Left lung (tissue), 10 donors: ENCODE measurements around the gene KIRREL3. TPM values are rescaled to one million over a fixed set of nuclear protein-coding genes. Genes with fewer than 3 reads are reported as not detected.

ENCODE experiments used
- ATAC-seq: fragments of 200-7000 bp; cut with Tn5 transposase; one replicate; pipeline ENCODE4 v1.9.1; 2020; ENCODE audit warnings: moderate library complexity
- DNase-seq, 4 donors: peaks; one replicate each; pipeline ENCODE4 v3.0.0-alpha.2; 2013 to 2020
- H3K27ac ChIP-seq, 2 donors: fragments of 200-600 bp; sonication (generic) in 1 of 2; one replicate each; pipeline versions ENCODE4 v1.5.0 to v1.8.0; 2020 to 2021
- H3K27me3 ChIP-seq, 2 donors: fragments of 200-600 bp; sonication (generic) in 1 of 2; one replicate each; pipeline versions ENCODE4 v1.5.0 to v1.8.0; 2020 to 2021
- H3K36me3 ChIP-seq, 2 donors: fragments of 200-600 bp; sonication (generic) in 1 of 2; one replicate each; pipeline versions ENCODE4 v1.5.0 to v1.8.0; 2020 to 2021
- H3K4me1 ChIP-seq, 2 donors: fragments of 200-600 bp; one replicate each; pipeline ENCODE4 v1.8.0; 2021
- H3K4me3 ChIP-seq, 2 donors: fragments of 200-600 bp; sonication (generic) in 1 of 2; one replicate each; pipeline versions ENCODE4 v1.5.0 to v1.8.0; 2020 to 2021; ENCODE audit warnings: mild to moderate bottlenecking in 1 of 2
- H3K9me3 ChIP-seq, 2 donors: fragments of 200-600 bp; sonication (generic) in 1 of 2; one replicate each; pipeline versions ENCODE4 v1.5.0 to v1.8.0; 2020 to 2021
- intact Hi-C, 2 donors: fragments of 100-400 bp; cut with DNase I; formaldehyde crosslinking; loops; one replicate each; pipeline versions ENCODE4 v1.11.2 to v1.14.2; 2022
- polyA plus RNA-seq, 6 donors: library from polyadenylated mRNA; unstranded; fragments of 120-200 nt; gene quantifications; one replicate each; pipeline ENCODE4 v1.2.1, GENCODE V29; 2013; ENCODE audit not compliant: insufficient read length in 6 of 6
- total RNA-seq, 2 donors: library from RNA; stranded (reverse); fragmentation: NEBNext Ultra II Directional; extraction: Animal tissue kit (Norgen Biotek cat#: 25700); gene quantifications; one replicate each; pipeline ENCODE4 v1.2.1, GENCODE V29; 2021
- TF ChIP-seq, protein P1 (sequence below), 2 donors: fragments of 200-600 bp; sonication (generic) in 1 of 2; IDR thresholded peaks; one replicate each; pipeline versions ENCODE4 v1.5.0 to v1.8.0; 2021; ENCODE audit warnings: antibody characterized with exemption in 2 of 2
- donor health status: DM: no; HTN: yes; CAD: no.
- donor health status: DM: no; HTN: no; CAD: no.

The KIRREL3 gene
- total and polyA plus RNA-seq, 8 donors = 1.6 to 2.5 (median 2.0) TPM; not detected in 2

GRCh38 chr11:126575849-126576248 is 424.7 kb downstream of the KIRREL3 start:
- intact Hi-C loops = no loop called here
- Histone ChIP-seq H3K9me3 (no peaks in the 10 kb centered on the region), H3K4me1 (no peaks in the 10 kb centered on the region), H3K27ac (no peak overlapping the region), H3K36me3 (no peaks in the 10 kb centered on the region), H3K4me3 (no peak overlapping the region), H3K27me3 (peaks cover 0 to 11% of the 10 kb centered on the region in 2 donors)
- DNase-seq (no peak), ATAC-seq (no peak)
- TF ChIP-seq, protein P1, sequence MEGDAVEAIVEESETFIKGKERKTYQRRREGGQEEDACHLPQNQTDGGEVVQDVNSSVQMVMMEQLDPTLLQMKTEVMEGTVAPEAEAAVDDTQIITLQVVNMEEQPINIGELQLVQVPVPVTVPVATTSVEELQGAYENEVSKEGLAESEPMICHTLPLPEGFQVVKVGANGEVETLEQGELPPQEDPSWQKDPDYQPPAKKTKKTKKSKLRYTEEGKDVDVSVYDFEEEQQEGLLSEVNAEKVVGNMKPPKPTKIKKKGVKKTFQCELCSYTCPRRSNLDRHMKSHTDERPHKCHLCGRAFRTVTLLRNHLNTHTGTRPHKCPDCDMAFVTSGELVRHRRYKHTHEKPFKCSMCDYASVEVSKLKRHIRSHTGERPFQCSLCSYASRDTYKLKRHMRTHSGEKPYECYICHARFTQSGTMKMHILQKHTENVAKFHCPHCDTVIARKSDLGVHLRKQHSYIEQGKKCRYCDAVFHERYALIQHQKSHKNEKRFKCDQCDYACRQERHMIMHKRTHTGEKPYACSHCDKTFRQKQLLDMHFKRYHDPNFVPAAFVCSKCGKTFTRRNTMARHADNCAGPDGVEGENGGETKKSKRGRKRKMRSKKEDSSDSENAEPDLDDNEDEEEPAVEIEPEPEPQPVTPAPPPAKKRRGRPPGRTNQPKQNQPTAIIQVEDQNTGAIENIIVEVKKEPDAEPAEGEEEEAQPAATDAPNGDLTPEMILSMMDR (IDR thresholded peaks at IDR 0.05) = no peak

- ATAC-seq = no peak
These were observed 427.1 kb downstream of the KIRREL3 start for GRCh38 chr11:126573325-126573978.

GRCh38 chr11:126570489-126570888 is 430.1 kb downstream of the KIRREL3 start:
- H3K36me3 ChIP-seq = no peaks in the 10 kb centered on the region
- H3K27ac ChIP-seq = no peak overlapping the region
- TF ChIP-seq, protein P1 (IDR thresholded peaks at IDR 0.05) = no peak
- H3K4me1 ChIP-seq = no peaks in the 10 kb centered on the region
- H3K9me3 ChIP-seq = no peaks in the 10 kb centered on the region
- no peak for DNase-seq
- intact Hi-C loops = no loop called here
- ATAC-seq = no peak
- peaks cover 0 to 12% of the 10 kb centered on the region in 2 donors for H3K27me3 ChIP-seq
- H3K4me3 ChIP-seq = no peak overlapping the region

More at GRCh38 chr11:126573325-126573978, 427.1 kb downstream of the KIRREL3 start:
- no peak for DNase-seq
- TF ChIP-seq, protein P1 (IDR thresholded peaks at IDR 0.05) = no peak
- Histone ChIP-seq H3K27ac (no peak overlapping the region), H3K4me1 (no peaks in the 10 kb centered on the region), H3K9me3 (no peaks in the 10 kb centered on the region), H3K4me3 (no peak overlapping the region), H3K36me3 (no peaks in the 10 kb centered on the region), H3K27me3 (peaks cover 0 to 11% of the 10 kb centered on the region in 2 donors)
- intact Hi-C loops = no loop called here

GRCh38 chr11:126567419-126567818 is 433.2 kb downstream of the KIRREL3 start:
- intact Hi-C loops = no loop called here
- TF ChIP-seq, protein P1 (IDR thresholded peaks at IDR 0.05) = no peak
- Histone ChIP-seq H3K36me3 (no peaks in the 10 kb centered on the region), H3K4me3 (no peak overlapping the region), H3K27me3 (peaks cover 0 to 23% of the 10 kb centered on the region in 2 donors), H3K27ac (no peak overlapping the region), H3K9me3 (no peaks in the 10 kb centered on the region), H3K4me1 (no peaks in the 10 kb centered on the region)
- DNase-seq (no peak), ATAC-seq (no peak)

DNA sequence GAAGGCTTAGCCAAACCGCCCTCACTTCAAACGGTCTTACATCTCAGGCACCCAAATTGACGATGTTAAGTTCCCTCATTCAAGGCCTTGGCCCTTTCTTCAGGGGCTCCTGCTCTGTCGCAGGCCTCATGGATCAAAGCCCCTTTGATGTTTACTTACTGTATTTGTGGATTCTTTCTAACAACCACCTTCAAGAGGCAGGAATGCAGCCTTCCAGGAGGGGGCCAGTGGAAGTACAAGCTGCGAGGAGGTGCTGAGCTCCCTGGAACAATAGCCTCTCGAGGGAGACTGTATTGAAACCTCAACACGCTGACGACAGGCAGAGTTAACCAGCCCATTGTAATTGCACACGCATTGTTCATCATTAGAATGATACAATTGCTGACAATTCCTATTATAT is 436.0 kb downstream of the KIRREL3 start:
- H3K4me3 ChIP-seq = no peak overlapping the region
- ATAC-seq = no peak
- TF ChIP-seq, protein P1 (IDR thresholded peaks at IDR 0.05) = no peak
- no peaks in the 10 kb centered on the region for H3K4me1 ChIP-seq
- intact Hi-C loops = no loop called here
- no peak for DNase-seq
- no peaks in the 10 kb centered on the region for H3K36me3 ChIP-seq
- H3K9me3 ChIP-seq = no peaks in the 10 kb centered on the region
- H3K27me3 ChIP-seq = peaks cover 0 to 16% of the 10 kb centered on the region in 2 donors
- H3K27ac ChIP-seq = no peak overlapping the region
